WTC11 (cell line): ENCODE results near the gene MICAL3. TPM values are rescaled to one million over a fixed set of nuclear protein-coding genes. Genes with fewer than 3 reads are reported as not detected.
A peak's percentile ranks its signal among the peaks of the same experiment; 100 is the strongest.

Experiments
- ATAC-seq: fragments of 200-7000 bp; cut with Tn5 transposase; 2 replicates; pipeline ENCODE4 v1.10.0; 2021; ENCODE audit warnings: mild to moderate bottlenecking, moderate library complexity
- CTCF ChIA-PET: fragments of 300-600 bp; sonication (Branson Sonifier 250); formaldehyde crosslinking; loops from one replicate; lab custom pipeline; 2021; ENCODE audit warnings: antibody characterized with exemption; lab: Charles Lee
- POLR2A ChIA-PET: fragments of 350-600 bp; sonication (Branson Sonifier 250); formaldehyde crosslinking; loops from one replicate; lab custom pipeline; 2021; ENCODE audit warnings: antibody characterized with exemption; lab: Charles Lee
- DNase-seq: peaks from one replicate; pipeline ENCODE4 v3.0.0; 2021; ENCODE audit warnings: low spot score
- H3K27ac Mint-ChIP-seq: 2 replicates; pipeline ENCODE4 v1.8.0; 2021; ENCODE audit warnings: mixed read lengths
- H3K27me3 Mint-ChIP-seq: 2 replicates; pipeline ENCODE4 v1.8.0; 2021; ENCODE audit warnings: low read depth, mild to moderate bottlenecking, moderate library complexity, mixed read lengths
- H3K36me3 Mint-ChIP-seq: 2 replicates; pipeline ENCODE4 v1.8.0; 2021; ENCODE audit warnings: mixed read lengths
- H3K4me1 Mint-ChIP-seq: 2 replicates; pipeline ENCODE4 v1.8.0; 2022; ENCODE audit warnings: mixed read lengths
- H3K4me3 Mint-ChIP-seq: 2 replicates; pipeline ENCODE4 v1.8.0; 2021; ENCODE audit warnings: mild to moderate bottlenecking, moderate library complexity, mixed read lengths
- H3K9me3 Mint-ChIP-seq: 2 replicates; pipeline ENCODE4 v1.8.0; 2021; ENCODE audit warnings: mixed read lengths
- ARID4B ChIP-seq: sonication (generic); formaldehyde crosslinking; IDR thresholded peaks from 2 replicates; pipeline ENCODE4 v1.8.0; 2023; ENCODE audit warnings: missing genetic modification reagents, mild to moderate bottlenecking, borderline replicate concordance
- ATF3 ChIP-seq: sonication (generic); formaldehyde crosslinking; conservative IDR thresholded peaks from 2 replicates; pipeline ENCODE4 v1.8.1; 2022; ENCODE audit warnings: mild to moderate bottlenecking, missing genetic modification reagents
- MAX ChIP-seq: sonication (generic); formaldehyde crosslinking; IDR thresholded peaks from 2 replicates; pipeline ENCODE4 v1.8.0; 2022; ENCODE audit warnings: mild to moderate bottlenecking, missing genetic modification reagents
- SMAD3 ChIP-seq: sonication (generic); formaldehyde crosslinking; IDR thresholded peaks from 2 replicates; pipeline ENCODE4 v1.8.0; 2022; ENCODE audit warnings: missing genetic modification reagents, mild to moderate bottlenecking, borderline replicate concordance
- SOX15 ChIP-seq: fragments of 250-450 bp; sonication (Bioruptor Pico); IDR thresholded peaks from 2 replicates; pipeline ENCODE4 v1.9.0; 2021; ENCODE audit warnings: mild to moderate bottlenecking
- TCF7 ChIP-seq: sonication (generic); formaldehyde crosslinking; IDR thresholded peaks from 2 replicates; pipeline ENCODE4 v1.8.0; 2022; ENCODE audit warnings: mild to moderate bottlenecking, low read depth, missing genetic modification reagents, moderate library complexity
- ZNF138 ChIP-seq: sonication (generic); formaldehyde crosslinking; conservative IDR thresholded peaks from 2 replicates; pipeline ENCODE4 v1.8.1; 2022; ENCODE audit warnings: mild to moderate bottlenecking, moderate library complexity, missing genetic modification reagents
- ZNF263 ChIP-seq: sonication (generic); formaldehyde crosslinking; IDR thresholded peaks from 2 replicates; pipeline ENCODE4 v1.8.1; 2022; ENCODE audit warnings: low read depth, mild to moderate bottlenecking, moderate library complexity, missing genetic modification reagents
- ZNF416 ChIP-seq: fragments of 250-450 bp; sonication (Bioruptor Pico); IDR thresholded peaks from 2 replicates; pipeline ENCODE4 v1.9.0; 2021; ENCODE audit warnings: mild to moderate bottlenecking, inconsistent platforms
- total RNA-seq: library from RNA; stranded (reverse); gene quantifications from 3 replicates; pipeline ENCODE4 v1.2.3, GENCODE V29; 2021
- TF ChIP-seq, protein P1 (sequence below): fragments of 200-600 bp; IDR thresholded peaks from 2 replicates; pipeline ENCODE4 v1.8.0; 2022; ENCODE audit warnings: antibody characterized with exemption
- TF ChIP-seq, protein P2 (sequence below): sonication (generic); formaldehyde crosslinking; IDR thresholded peaks from 2 replicates; pipeline ENCODE4 v1.8.1; 2022; ENCODE audit warnings: missing genetic modification reagents, borderline replicate concordance
- TF ChIP-seq, protein P3 (sequence below): sonication (generic); formaldehyde crosslinking; IDR thresholded peaks from 2 replicates; pipeline ENCODE4 v1.8.1; 2022; ENCODE audit warnings: low read depth, mild to moderate bottlenecking, moderate library complexity, missing genetic modification reagents, borderline replicate concordance
- TF ChIP-seq, protein P4 (sequence below): fragments of 250-450 bp; sonication (Bioruptor Pico); IDR thresholded peaks from 2 replicates; pipeline ENCODE4 v1.8.0; 2021; ENCODE audit warnings: mild to moderate bottlenecking

MICAL3 gene
- total RNA-seq, 1 experiment from 2014 or later: 41.2 TPM

- TF ChIP-seq ARID4B (no peak), MAX (peak; percentile 40; the same call in 1 of the 2 replicates), ZNF263 (CRISPR knock-in tag) (0 out of 2 replicates have a peak, but pooled peaks have one; percentile 40), ZNF416 (CRISPR knock-in tag) (no peak)
- TF ChIP-seq, protein P1, sequence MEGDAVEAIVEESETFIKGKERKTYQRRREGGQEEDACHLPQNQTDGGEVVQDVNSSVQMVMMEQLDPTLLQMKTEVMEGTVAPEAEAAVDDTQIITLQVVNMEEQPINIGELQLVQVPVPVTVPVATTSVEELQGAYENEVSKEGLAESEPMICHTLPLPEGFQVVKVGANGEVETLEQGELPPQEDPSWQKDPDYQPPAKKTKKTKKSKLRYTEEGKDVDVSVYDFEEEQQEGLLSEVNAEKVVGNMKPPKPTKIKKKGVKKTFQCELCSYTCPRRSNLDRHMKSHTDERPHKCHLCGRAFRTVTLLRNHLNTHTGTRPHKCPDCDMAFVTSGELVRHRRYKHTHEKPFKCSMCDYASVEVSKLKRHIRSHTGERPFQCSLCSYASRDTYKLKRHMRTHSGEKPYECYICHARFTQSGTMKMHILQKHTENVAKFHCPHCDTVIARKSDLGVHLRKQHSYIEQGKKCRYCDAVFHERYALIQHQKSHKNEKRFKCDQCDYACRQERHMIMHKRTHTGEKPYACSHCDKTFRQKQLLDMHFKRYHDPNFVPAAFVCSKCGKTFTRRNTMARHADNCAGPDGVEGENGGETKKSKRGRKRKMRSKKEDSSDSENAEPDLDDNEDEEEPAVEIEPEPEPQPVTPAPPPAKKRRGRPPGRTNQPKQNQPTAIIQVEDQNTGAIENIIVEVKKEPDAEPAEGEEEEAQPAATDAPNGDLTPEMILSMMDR: peak; percentile 65; the same call in 1 of the 2 replicates
- POLR2A ChIA-PET: interaction anchor here (0.6 to 2.2 kb wide), 4 partner anchors 12 to 135 kb away, joined by 3 to 13 read pairs (median 4); partner anchors contain the start of gene BID
- no peak overlapping the region for H3K4me3 Mint-ChIP-seq
- no peak overlapping the region for H3K27ac Mint-ChIP-seq
- H3K4me1 Mint-ChIP-seq: peaks cover 10% of the 10 kb centered on the region
- CTCF ChIA-PET: interaction anchor here (0.5 to 7.2 kb wide), 44 partner anchors 9 to 711 kb away, joined by 3 to 302 read pairs (median 5); partner anchors contain the start of genes BID, PEX26 and USP18
- no peaks in the 10 kb centered on the region for H3K36me3 Mint-ChIP-seq
- no peaks in the 10 kb centered on the region for H3K9me3 Mint-ChIP-seq
- peak; percentile 82 for ATAC-seq
- DNase-seq: peak; percentile 95
- no peaks in the 10 kb centered on the region; the same call in 1 of the 2 replicates for H3K27me3 Mint-ChIP-seq
Observed at GRCh38 chr22:17785185-17786184, 238.9 kb downstream of the MICAL3 start.

- H3K4me1 Mint-ChIP-seq: peaks cover 17% of the 10 kb centered on the region
- DNase-seq: no peak
- ChIA-PET CTCF (interaction anchor here (0.5 to 7.2 kb wide), 40 partner anchors 8 to 710 kb away, joined by 3 to 302 read pairs (median 6); partner anchors contain the start of genes BID, PEX26 and USP18), POLR2A (interaction anchor here (1.4 to 2.2 kb wide), 2 partner anchors 11 to 42 kb away, joined by 4 to 13 read pairs; partner anchors contain the start of gene BID)
- ATAC-seq: no peak
- H3K27me3 Mint-ChIP-seq: no peaks in the 10 kb centered on the region; the same call in 1 of the 2 replicates
- H3K9me3 Mint-ChIP-seq: no peaks in the 10 kb centered on the region
- TF ChIP-seq ARID4B: no peak
- no peak for TF ChIP-seq ZNF138 (CRISPR knock-in tag)
- TF ChIP-seq, protein P2, sequence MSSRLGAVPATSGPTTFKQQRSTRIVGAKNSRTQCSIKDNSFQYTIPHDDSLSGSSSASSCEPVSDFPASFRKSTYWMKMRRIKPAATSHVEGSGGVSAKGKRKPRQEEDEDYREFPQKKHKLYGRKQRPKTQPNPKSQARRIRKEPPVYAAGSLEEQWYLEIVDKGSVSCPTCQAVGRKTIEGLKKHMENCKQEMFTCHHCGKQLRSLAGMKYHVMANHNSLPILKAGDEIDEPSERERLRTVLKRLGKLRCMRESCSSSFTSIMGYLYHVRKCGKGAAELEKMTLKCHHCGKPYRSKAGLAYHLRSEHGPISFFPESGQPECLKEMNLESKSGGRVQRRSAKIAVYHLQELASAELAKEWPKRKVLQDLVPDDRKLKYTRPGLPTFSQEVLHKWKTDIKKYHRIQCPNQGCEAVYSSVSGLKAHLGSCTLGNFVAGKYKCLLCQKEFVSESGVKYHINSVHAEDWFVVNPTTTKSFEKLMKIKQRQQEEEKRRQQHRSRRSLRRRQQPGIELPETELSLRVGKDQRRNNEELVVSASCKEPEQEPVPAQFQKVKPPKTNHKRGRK (CRISPR knock-in tag): no peak
- TF ChIP-seq, protein P3, sequence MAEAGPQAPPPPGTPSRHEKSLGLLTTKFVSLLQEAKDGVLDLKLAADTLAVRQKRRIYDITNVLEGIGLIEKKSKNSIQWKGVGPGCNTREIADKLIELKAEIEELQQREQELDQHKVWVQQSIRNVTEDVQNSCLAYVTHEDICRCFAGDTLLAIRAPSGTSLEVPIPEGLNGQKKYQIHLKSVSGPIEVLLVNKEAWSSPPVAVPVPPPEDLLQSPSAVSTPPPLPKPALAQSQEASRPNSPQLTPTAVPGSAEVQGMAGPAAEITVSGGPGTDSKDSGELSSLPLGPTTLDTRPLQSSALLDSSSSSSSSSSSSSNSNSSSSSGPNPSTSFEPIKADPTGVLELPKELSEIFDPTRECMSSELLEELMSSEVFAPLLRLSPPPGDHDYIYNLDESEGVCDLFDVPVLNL (CRISPR knock-in tag): no peak
- no peak for TF ChIP-seq SOX15 (CRISPR knock-in tag)
- no peak for TF ChIP-seq ATF3 (CRISPR knock-in tag)
- TF ChIP-seq, protein P4, sequence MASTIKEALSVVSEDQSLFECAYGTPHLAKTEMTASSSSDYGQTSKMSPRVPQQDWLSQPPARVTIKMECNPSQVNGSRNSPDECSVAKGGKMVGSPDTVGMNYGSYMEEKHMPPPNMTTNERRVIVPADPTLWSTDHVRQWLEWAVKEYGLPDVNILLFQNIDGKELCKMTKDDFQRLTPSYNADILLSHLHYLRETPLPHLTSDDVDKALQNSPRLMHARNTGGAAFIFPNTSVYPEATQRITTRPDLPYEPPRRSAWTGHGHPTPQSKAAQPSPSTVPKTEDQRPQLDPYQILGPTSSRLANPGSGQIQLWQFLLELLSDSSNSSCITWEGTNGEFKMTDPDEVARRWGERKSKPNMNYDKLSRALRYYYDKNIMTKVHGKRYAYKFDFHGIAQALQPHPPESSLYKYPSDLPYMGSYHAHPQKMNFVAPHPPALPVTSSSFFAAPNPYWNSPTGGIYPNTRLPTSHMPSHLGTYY (CRISPR knock-in tag): no peak
- TF ChIP-seq SMAD3 (CRISPR knock-in tag): no peak
- TF ChIP-seq TCF7 (CRISPR knock-in tag): no peak
- H3K27ac Mint-ChIP-seq: no peak overlapping the region
- H3K4me3 Mint-ChIP-seq: no peak overlapping the region
- no peaks in the 10 kb centered on the region for H3K36me3 Mint-ChIP-seq
Observed at GRCh38 chr22:17784776-17785175, 239.6 kb downstream of the MICAL3 start.
